Astrocyte (in vitro differentiated cells and primary cell): ENCODE results near the gene IFI30.

Source experiments
- CTCF ChIP-seq: IDR thresholded peaks from 2 replicates; pipeline ENCODE4 v1.5.1; 2011; ENCODE audit warnings: low read depth, mild to moderate bottlenecking, inconsistent platforms, low read length, moderate library complexity; ENCODE audit not compliant: insufficient read depth
- EZH2 ChIP-seq: IDR thresholded peaks from 2 replicates; pipeline ENCODE4 v1.6.1; 2012; ENCODE audit warnings: mild to moderate bottlenecking, low read length, inconsistent platforms; ENCODE audit not compliant: insufficient read depth

- TF ChIP-seq CTCF (no peak), EZH2 (no peak)
These were observed 24.3 kb downstream of the IFI30 start for GRCh38 chr19:18197941-18198340.
